GM18951 (cell line): Measurements from ENCODE around the gene KRT78.

Experiments used
- POLR2A ChIP-seq: IDR thresholded peaks from 4 replicates; pipeline ENCODE4 v1.6.1; 2011; ENCODE audit warnings: mild to moderate bottlenecking; ENCODE audit not compliant: insufficient read length, insufficient read depth; ENCODE audit errors: extremely low read depth
- in situ Hi-C: fragments of 300-500 bp; cut with MboI; formaldehyde crosslinking; loops from one replicate; pipeline ENCODE4 v1.12.0; 2022; ENCODE audit warnings: low sequenced_read_pairs, mixed read lengths, inconsistent platforms; ENCODE audit not compliant: unreplicated experiment

KRT78 gene

GRCh38 chr12:52794479-52795331 is 54.1 kb downstream of the KRT78 start:
- in situ Hi-C loops: no loop called here
- TF ChIP-seq POLR2A: no peak

GRCh38 chr12:52792185-52793029 is 56.4 kb downstream of the KRT78 start:
- in situ Hi-C loops: no loop called here

GRCh38 chr12:52791271-52792184 is 57.3 kb downstream of the KRT78 start:
- TF ChIP-seq POLR2A: no peak
- in situ Hi-C loops: no loop called here

More at GRCh38 chr12:52792185-52793029, 56.4 kb downstream of the KRT78 start:
- no peak for TF ChIP-seq POLR2A

- in situ Hi-C loops: no loop called here
- no peak for TF ChIP-seq POLR2A
Measured at GRCh38 chr12:52790427-52791270, 58.1 kb downstream of the KRT78 start.

GRCh38 chr12:52789637-52790426 is 59.0 kb downstream of the KRT78 start:
- in situ Hi-C loops: no loop called here
- no peak for TF ChIP-seq POLR2A

- no peak for TF ChIP-seq POLR2A
- in situ Hi-C loops: no loop called here
Measured at GRCh38 chr12:52788876-52789636, 59.7 kb downstream of the KRT78 start.

GRCh38 chr12:52788192-52788875 is 60.5 kb downstream of the KRT78 start:
- in situ Hi-C loops: no loop called here
- TF ChIP-seq POLR2A: no peak
